VCaP (cell line): Measurements from ENCODE around the gene NRP2.

Source experiments
- H3K27ac ChIP-seq: fragments of 450-650 bp; 2 replicates; pipeline ENCODE4 v1.5.1; 2017
- TF ChIP-seq, protein P1 (sequence below): fragments of 450-650 bp; conservative IDR thresholded peaks from 2 replicates; pipeline ENCODE4 v1.5.1; 2017; ENCODE audit warnings: mild to moderate bottlenecking, moderate library complexity

NRP2 gene

DNA sequence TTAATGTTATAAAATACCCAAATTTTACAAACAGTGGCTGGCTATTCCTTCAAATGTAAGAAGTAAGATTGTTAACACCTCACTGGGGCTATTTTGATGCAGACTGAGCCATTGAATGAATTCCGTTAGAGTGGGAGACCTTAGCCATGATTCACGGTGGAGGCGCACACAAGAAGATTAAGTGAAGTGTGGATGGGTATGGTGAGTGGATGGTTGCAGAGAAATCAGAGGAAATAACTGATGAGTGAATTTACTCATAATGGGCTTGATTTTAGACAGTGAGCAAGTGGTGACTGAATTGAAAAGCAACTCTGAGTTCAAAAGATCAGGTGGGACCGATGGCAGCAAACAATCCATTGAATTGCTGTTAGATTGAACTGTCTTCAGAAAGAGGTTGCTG is 75.0 kb downstream of the NRP2 start:
- no peak overlapping the region for H3K27ac ChIP-seq

DNA sequence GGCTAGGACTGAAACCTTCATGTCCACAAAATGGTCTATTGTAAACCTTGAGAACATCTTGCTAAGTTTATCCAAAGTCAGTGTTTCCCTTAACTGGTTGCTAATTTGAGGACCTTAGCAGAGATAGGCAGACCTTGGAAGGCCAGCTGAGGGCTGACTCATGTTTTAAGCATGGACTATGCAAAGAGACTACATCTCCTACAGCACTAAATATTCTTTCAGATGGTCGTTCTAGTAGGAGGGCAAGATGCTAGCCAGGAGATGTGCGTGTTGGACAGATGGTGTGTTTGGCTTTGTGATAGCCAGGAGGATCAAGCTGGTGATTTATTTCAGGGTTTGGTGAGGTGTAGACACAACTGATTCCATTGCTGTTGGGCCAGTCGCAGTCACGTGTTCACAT is 75.8 kb downstream of the NRP2 start:
- TF ChIP-seq, protein P1, sequence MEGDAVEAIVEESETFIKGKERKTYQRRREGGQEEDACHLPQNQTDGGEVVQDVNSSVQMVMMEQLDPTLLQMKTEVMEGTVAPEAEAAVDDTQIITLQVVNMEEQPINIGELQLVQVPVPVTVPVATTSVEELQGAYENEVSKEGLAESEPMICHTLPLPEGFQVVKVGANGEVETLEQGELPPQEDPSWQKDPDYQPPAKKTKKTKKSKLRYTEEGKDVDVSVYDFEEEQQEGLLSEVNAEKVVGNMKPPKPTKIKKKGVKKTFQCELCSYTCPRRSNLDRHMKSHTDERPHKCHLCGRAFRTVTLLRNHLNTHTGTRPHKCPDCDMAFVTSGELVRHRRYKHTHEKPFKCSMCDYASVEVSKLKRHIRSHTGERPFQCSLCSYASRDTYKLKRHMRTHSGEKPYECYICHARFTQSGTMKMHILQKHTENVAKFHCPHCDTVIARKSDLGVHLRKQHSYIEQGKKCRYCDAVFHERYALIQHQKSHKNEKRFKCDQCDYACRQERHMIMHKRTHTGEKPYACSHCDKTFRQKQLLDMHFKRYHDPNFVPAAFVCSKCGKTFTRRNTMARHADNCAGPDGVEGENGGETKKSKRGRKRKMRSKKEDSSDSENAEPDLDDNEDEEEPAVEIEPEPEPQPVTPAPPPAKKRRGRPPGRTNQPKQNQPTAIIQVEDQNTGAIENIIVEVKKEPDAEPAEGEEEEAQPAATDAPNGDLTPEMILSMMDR = no peak
- no peak overlapping the region for H3K27ac ChIP-seq

More for the DNA sequence above, 75.0 kb downstream of the NRP2 start:
- TF ChIP-seq, protein P1 = no peak

DNA sequence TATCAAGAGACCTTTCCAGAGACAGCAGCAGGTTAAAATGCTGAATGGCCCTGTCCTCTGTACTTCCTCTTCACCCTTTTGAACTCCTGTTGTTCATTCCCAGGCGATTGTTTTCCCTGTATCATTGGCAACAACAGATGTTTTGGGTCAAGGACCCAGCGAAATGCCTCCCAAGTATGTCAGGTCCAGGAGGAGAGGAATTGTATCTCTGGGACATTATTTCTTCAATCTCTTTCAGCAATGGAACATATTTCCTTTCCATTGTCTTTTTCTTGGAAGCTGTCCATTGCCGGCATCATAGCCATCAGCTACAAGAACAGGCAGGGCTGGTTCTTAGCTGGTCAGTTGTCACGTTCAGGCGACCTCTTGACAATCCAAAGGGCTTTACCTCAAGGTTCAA is 76.2 kb downstream of the NRP2 start:
- H3K27ac ChIP-seq = no peak overlapping the region
- TF ChIP-seq, protein P1 = no peak

DNA sequence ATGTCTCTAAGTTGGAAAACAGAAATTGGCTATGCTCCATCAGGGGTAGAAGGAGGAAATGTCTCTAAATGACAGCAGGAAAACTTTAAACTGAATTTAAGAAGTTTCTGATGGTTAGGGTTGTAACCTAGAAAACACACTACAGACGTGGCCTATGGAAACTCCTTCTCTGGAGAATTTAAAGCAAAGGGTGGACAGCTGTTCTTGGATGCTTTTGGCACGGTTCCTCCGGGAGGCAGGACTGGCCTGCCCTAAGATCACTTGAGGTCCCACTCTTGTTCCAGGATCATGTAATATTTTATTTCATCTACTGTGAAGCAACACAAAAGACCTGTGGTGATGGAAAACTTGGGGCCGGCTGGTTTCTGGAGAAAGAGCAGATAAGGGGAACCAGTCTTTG is 77.0 kb downstream of the NRP2 start:
- TF ChIP-seq, protein P1 = no peak
- H3K27ac ChIP-seq = no peak overlapping the region

DNA sequence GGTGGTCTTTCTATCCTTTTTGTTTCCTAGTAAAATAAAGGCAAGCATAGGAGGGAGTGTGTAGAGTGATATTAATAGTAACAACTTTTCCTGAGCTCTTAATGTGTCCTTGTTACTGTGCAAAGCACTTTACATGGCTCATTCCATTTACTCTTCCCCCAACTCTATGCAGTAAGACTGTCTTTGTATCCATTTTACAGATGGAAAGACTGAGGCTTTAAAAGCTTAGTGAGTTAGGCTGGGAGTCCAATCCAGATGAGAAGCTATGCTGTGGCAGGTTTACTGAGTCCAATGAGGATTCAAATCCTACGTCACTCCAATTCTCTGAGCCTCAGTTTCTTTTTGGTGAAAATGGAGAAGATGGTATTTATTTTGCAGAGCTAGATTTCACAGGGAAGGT is 77.4 kb downstream of the NRP2 start:
- TF ChIP-seq, protein P1 = no peak
- H3K27ac ChIP-seq = no peak overlapping the region

DNA sequence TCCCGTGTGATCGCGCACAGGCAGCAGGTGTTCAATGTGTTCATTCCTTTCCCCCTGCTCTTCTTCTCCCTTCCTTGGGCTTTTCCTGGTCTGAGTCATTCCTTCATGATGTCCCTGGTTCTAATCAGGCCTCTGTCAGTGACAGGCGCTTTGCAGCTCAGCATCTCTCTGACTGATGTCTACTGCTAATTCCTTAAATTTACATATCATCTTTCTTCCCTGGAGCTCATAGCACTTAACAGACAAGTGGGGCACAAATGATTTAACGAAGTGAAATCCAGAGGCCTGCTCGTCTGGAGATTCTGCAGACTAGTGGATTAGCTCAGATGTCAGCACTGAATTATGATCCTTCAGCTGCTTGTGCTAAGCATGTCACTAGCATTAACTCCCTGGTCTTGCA is 77.9 kb downstream of the NRP2 start:
- TF ChIP-seq, protein P1 = no peak

DNA sequence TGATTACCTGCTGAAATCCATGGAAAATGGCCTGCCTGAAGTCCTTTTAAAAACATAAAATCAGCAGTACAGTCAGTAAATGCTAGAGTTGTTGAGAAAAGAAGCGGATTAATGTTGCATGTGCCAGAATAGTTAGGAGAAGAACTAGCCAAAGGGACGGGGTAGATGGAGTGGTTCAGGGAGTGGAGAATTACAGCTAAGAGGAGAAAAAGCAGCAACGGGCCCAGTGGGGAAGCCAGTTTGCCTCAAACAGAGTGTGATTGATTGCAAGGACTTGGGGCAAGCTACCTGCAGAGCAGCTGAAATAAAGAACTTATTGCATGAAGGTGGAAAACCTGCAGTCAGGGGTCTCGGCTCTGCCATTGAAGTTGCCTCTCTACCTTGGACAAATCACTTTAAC is 79.1 kb downstream of the NRP2 start:
- TF ChIP-seq, protein P1 = no peak
- no peak overlapping the region for H3K27ac ChIP-seq

More for the DNA sequence above, 77.9 kb downstream of the NRP2 start:
- H3K27ac ChIP-seq = no peak overlapping the region

DNA sequence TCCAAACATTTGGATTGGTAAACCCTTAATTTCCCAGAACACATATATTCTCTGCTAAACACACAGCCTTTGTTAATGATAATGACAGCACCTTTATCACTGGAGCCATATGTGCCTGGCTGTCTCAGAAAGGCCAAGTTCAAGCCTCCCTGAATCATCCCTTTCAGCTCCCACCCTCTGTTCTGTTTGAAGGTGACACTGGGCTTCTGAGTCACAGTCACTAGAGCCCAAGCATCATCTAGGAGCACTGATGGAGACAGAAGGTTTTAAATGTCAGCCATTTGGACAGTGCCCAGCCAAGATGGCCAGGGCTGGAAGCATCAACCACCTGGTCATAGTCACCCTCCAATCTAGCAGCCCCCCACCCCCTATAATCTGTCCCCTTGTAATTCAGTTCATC is 80.6 kb downstream of the NRP2 start:
- TF ChIP-seq, protein P1 = no peak
- H3K27ac ChIP-seq = no peak overlapping the region
